Measurements from ENCODE around the gene CARMIL1.

The CARMIL1 gene

GRCh38 chr6:25301362-25301761 lies 22.2 kb downstream of the CARMIL1 start:
- Histone ChIP-seq H3K9me2 (replicated peaks; ENCODE audit: low read depth, low read length) (no peaks in the 10 kb centered on the region), H3K27me3 (ENCODE audit: insufficient read depth, low read length, poor library complexity, severe bottlenecking) (no peaks in the 10 kb centered on the region), H3K79me2 (ENCODE audit: insufficient read depth, low read length) (no peaks in the 10 kb centered on the region), H3K4me2 (ENCODE audit: low read depth, low read length, poor library complexity, severe bottlenecking) (no peak overlapping the region), H3K9me3 (ENCODE audit: insufficient read depth, low read depth, low read length) (no peaks in the 10 kb centered on the region), H4K20me1 (ENCODE audit: insufficient read depth, low read length, poor library complexity, severe bottlenecking) (no peaks in the 10 kb centered on the region), H3K4me1 (ENCODE audit: insufficient read depth, low read length, poor library complexity, severe bottlenecking) (peaks cover 9% of the 10 kb centered on the region), H2AFZ (ENCODE audit: low read length) (no peak overlapping the region), H3K9ac (ENCODE audit: low read depth, low read length, poor library complexity, severe bottlenecking) (no peak overlapping the region), H3F3A (ENCODE audit: low read depth) (no peaks in the 10 kb centered on the region), H3K36me3 (ENCODE audit: insufficient read depth, low read length) (no peaks in the 10 kb centered on the region), H3K4me3 (ENCODE audit: low read length, poor library complexity, severe bottlenecking) (no peak overlapping the region)
- no peak for TF ChIP-seq EZH2phosphoT487 (IDR thresholded peaks at IDR 0.05; ENCODE audit: borderline replicate concordance)
- TF ChIP-seq, protein P1, sequence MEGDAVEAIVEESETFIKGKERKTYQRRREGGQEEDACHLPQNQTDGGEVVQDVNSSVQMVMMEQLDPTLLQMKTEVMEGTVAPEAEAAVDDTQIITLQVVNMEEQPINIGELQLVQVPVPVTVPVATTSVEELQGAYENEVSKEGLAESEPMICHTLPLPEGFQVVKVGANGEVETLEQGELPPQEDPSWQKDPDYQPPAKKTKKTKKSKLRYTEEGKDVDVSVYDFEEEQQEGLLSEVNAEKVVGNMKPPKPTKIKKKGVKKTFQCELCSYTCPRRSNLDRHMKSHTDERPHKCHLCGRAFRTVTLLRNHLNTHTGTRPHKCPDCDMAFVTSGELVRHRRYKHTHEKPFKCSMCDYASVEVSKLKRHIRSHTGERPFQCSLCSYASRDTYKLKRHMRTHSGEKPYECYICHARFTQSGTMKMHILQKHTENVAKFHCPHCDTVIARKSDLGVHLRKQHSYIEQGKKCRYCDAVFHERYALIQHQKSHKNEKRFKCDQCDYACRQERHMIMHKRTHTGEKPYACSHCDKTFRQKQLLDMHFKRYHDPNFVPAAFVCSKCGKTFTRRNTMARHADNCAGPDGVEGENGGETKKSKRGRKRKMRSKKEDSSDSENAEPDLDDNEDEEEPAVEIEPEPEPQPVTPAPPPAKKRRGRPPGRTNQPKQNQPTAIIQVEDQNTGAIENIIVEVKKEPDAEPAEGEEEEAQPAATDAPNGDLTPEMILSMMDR (conservative IDR thresholded peaks at IDR 0.05; ENCODE audit: low read length): no peak

DNA sequence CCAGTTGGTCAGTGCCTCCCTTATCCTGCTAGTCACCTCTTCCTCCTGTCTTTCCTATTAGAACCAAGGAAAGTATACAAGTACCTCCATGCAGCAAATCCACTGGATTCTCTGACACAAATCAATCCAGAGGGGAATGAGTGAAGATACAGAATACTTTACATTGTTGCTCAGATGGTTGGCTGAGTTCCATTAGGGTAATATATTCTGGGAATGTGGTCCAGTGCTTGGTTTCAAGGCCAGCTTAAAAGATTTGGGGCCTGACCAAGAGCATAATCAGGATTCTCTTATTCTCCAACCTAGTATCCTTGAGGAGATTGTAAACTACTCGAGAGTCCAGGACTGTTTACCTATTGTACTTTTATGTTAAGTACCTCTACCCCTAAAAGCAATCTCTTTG lies 23.0 kb downstream of the CARMIL1 start:
- H3K27me3 ChIP-seq (ENCODE audit: insufficient read depth, low read length, poor library complexity, severe bottlenecking): no peaks in the 10 kb centered on the region
- H3K4me3 ChIP-seq (ENCODE audit: low read length, poor library complexity, severe bottlenecking): no peak overlapping the region
- no peaks in the 10 kb centered on the region for H3K79me2 ChIP-seq (ENCODE audit: insufficient read depth, low read length)
- H3K36me3 ChIP-seq (ENCODE audit: insufficient read depth, low read length): no peaks in the 10 kb centered on the region
- H3K9me3 ChIP-seq (ENCODE audit: insufficient read depth, low read depth, low read length): no peaks in the 10 kb centered on the region
- no peaks in the 10 kb centered on the region for H3F3A ChIP-seq (ENCODE audit: low read depth)
- H3K4me2 ChIP-seq (ENCODE audit: low read depth, low read length, poor library complexity, severe bottlenecking): no peak overlapping the region
- no peaks in the 10 kb centered on the region for H4K20me1 ChIP-seq (ENCODE audit: insufficient read depth, low read length, poor library complexity, severe bottlenecking)
- peaks cover 2% of the 10 kb centered on the region for H3K4me1 ChIP-seq (ENCODE audit: insufficient read depth, low read length, poor library complexity, severe bottlenecking)
- H2AFZ ChIP-seq (ENCODE audit: low read length): no peak overlapping the region
- TF ChIP-seq EZH2phosphoT487 (IDR thresholded peaks at IDR 0.05; ENCODE audit: borderline replicate concordance): no peak
- TF ChIP-seq, protein P1 (conservative IDR thresholded peaks at IDR 0.05; ENCODE audit: low read length): no peak
- no peaks in the 10 kb centered on the region for H3K9me2 ChIP-seq (replicated peaks; ENCODE audit: low read depth, low read length)
- H3K9ac ChIP-seq (ENCODE audit: low read depth, low read length, poor library complexity, severe bottlenecking): no peak overlapping the region

DNA sequence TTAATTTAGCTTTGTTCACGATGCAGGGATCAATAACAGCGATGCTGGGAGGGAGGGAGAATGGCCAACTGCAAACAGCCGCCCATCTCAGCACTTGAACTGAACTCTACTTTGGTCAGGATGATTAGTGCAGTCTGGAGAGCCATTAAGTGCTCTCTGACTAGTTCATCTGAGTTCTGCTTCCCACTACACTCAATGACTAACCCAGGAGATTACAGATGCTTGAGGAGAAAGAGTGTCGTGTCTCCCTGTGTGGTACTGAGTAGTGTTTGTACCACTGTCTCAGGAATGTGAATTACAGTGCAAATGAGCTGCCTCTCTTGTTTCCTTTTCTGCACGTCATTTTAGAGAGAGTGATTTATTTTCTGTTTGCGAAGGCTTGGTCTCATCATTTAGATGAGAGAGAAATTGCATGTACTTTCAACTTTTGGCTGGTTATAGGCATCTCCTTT lies 23.5 kb downstream of the CARMIL1 start:
- Histone ChIP-seq H2AFZ (ENCODE audit: low read length) (no peak overlapping the region), H3K9me2 (replicated peaks; ENCODE audit: low read depth, low read length) (no peaks in the 10 kb centered on the region), H3K4me2 (ENCODE audit: low read depth, low read length, poor library complexity, severe bottlenecking) (no peak overlapping the region), H3K27me3 (ENCODE audit: insufficient read depth, low read length, poor library complexity, severe bottlenecking) (no peaks in the 10 kb centered on the region), H3K79me2 (ENCODE audit: insufficient read depth, low read length) (no peaks in the 10 kb centered on the region), H4K20me1 (ENCODE audit: insufficient read depth, low read length, poor library complexity, severe bottlenecking) (no peaks in the 10 kb centered on the region), H3K4me3 (ENCODE audit: low read length, poor library complexity, severe bottlenecking) (no peak overlapping the region), H3K4me1 (ENCODE audit: insufficient read depth, low read length, poor library complexity, severe bottlenecking) (no peaks in the 10 kb centered on the region), H3K9ac (ENCODE audit: low read depth, low read length, poor library complexity, severe bottlenecking) (no peak overlapping the region), H3K36me3 (ENCODE audit: insufficient read depth, low read length) (no peaks in the 10 kb centered on the region), H3F3A (ENCODE audit: low read depth) (no peaks in the 10 kb centered on the region), H3K9me3 (ENCODE audit: insufficient read depth, low read depth, low read length) (no peaks in the 10 kb centered on the region)
- no peak for TF ChIP-seq EZH2phosphoT487 (IDR thresholded peaks at IDR 0.05; ENCODE audit: borderline replicate concordance)
- TF ChIP-seq, protein P1 (conservative IDR thresholded peaks at IDR 0.05; ENCODE audit: low read length): no peak
